ENCODE measurements around the gene HOMER2.

DNA sequence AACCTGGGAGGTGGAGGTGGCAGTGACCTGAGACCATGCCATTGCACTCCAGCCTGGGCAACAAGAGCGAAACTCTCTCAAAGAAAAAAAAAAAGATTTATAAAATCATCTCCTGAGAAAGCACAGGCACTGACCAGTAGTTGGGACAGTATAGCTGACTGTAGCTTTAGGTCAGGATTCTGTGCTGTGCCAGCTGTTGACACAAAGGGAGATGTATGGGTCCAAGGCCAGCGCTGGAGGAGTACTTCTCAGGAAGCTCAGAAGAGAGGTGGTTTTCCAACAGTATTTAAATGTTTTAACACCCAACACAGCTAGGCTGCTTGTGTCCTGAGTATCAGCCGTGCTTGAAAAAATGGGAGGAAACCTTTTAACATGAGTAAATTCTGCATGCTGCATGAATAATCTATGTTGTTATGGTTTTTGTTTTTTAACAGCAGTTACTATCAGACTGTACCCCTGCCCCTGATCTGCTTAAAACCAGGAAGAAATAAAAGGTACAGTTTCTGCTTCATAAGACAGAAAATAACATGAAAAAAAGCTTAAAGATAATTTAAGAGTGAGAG is 40.0 kb upstream of the HOMER2 start:
- TF ChIP-seq, protein P1, sequence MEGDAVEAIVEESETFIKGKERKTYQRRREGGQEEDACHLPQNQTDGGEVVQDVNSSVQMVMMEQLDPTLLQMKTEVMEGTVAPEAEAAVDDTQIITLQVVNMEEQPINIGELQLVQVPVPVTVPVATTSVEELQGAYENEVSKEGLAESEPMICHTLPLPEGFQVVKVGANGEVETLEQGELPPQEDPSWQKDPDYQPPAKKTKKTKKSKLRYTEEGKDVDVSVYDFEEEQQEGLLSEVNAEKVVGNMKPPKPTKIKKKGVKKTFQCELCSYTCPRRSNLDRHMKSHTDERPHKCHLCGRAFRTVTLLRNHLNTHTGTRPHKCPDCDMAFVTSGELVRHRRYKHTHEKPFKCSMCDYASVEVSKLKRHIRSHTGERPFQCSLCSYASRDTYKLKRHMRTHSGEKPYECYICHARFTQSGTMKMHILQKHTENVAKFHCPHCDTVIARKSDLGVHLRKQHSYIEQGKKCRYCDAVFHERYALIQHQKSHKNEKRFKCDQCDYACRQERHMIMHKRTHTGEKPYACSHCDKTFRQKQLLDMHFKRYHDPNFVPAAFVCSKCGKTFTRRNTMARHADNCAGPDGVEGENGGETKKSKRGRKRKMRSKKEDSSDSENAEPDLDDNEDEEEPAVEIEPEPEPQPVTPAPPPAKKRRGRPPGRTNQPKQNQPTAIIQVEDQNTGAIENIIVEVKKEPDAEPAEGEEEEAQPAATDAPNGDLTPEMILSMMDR (IDR thresholded peaks at IDR 0.05), result no peak
- no peak for TF ChIP-seq POLR2A (IDR thresholded peaks at IDR 0.05)
- no peak for TF ChIP-seq POLR2AphosphoS5 (IDR thresholded peaks at IDR 0.05)
